Tibial artery (tissue), 4 donors: ENCODE results near the gene INCA1.

ENCODE experiments used
- DNase-seq, 2 donors: peaks; one replicate each; pipeline ENCODE4 v3.0.0-alpha.2; 2019
- H3K27ac ChIP-seq, 2 donors: fragments of 200-600 bp; sonication (generic) in 1 of 2; 1 replicate in 1 of 2; 2 replicates in 1 of 2; pipeline ENCODE4 v1.5.1; 2018 to 2019; ENCODE audit warnings: mild to moderate bottlenecking in 1 of 2
- H3K27me3 ChIP-seq, 2 donors: fragments of 200-600 bp; sonication (generic) in 1 of 2; one replicate each; pipeline versions ENCODE4 v1.5.1 to v1.6.0; 2016 to 2019
- H3K36me3 ChIP-seq, 3 donors: fragments of 200-600 bp; sonication (generic) in 2 of 3; one replicate each; pipeline ENCODE4 v1.5.1; 2016 to 2019; ENCODE audit warnings: mild to moderate bottlenecking in 2 of 3
- H3K4me1 ChIP-seq, 4 donors: fragments of 200-600 bp; sonication (generic) in 2 of 4; 1 replicate in 3 of 4; 2 replicates in 1 of 4; pipeline ENCODE4 v1.5.1; 2016 to 2019
- H3K4me3 ChIP-seq, 2 donors: fragments of 200-600 bp; sonication (generic) in 1 of 2; 1 replicate in 1 of 2; 2 replicates in 1 of 2; pipeline ENCODE4 v1.5.1; 2018 to 2019; ENCODE audit warnings: mild to moderate bottlenecking in 2 of 2
- H3K9me3 ChIP-seq, 3 donors: fragments of 200-600 bp; sonication (generic) in 1 of 3; one replicate each; pipeline ENCODE4 v1.5.1; 2016 to 2019
- CTCF ChIP-seq, 2 experiments: fragments of 200-600 bp in 1 of 2; fragments of 450-650 bp in 1 of 2; IDR thresholded peaks; one replicate each; pipeline ENCODE4 v1.5.1; 2017 to 2019; ENCODE audit warnings: antibody characterized with exemption in 2 of 2, mild to moderate bottlenecking in 1 of 2, moderate library complexity in 1 of 2
- intact Hi-C: fragments of 100-400 bp; cut with DNase I; formaldehyde crosslinking; loops from one replicate; pipeline ENCODE4 v1.15.0; 2023; ENCODE audit warnings: low total_unique reads

The INCA1 gene

GRCh38 chr17:4982305-4982704 lies 15.0 kb downstream of the INCA1 start:
- H3K27ac ChIP-seq, result no peak overlapping the region
- DNase-seq, result no peak
- no peak for TF ChIP-seq CTCF (IDR thresholded peaks at IDR 0.05)
- intact Hi-C loops, result loop anchor here (5.0 kb wide), 1 partner anchor 45 kb away; no protein-coding TSS in a partner anchor
- no peaks in the 10 kb centered on the region for H3K9me3 ChIP-seq
- H3K27me3 ChIP-seq, result no peaks in the 10 kb centered on the region
- no peak overlapping the region for H3K4me3 ChIP-seq
- peaks cover 0 to 19% (median 8%) of the 10 kb centered on the region in 4 donors for H3K4me1 ChIP-seq
- peaks cover 13 to 80% (median 65%) of the 10 kb centered on the region in 3 donors for H3K36me3 ChIP-seq

- H3K4me1 ChIP-seq, result peaks cover 0 to 8% (median 0%) of the 10 kb centered on the region in 4 donors
- H3K36me3 ChIP-seq, result peaks cover 23 to 95% (median 76%) of the 10 kb centered on the region in 3 donors
- intact Hi-C loops, result loop anchor here (2.0 to 5.0 kb wide), 2 partner anchors 43 to 82 kb away; no protein-coding TSS in a partner anchor
- no peak for DNase-seq
- peak; percentile 74 to 77 for TF ChIP-seq CTCF (IDR thresholded peaks at IDR 0.05)
- H3K27me3 ChIP-seq, result no peaks in the 10 kb centered on the region
- H3K9me3 ChIP-seq, result no peaks in the 10 kb centered on the region
- no peak overlapping the region for H3K4me3 ChIP-seq
- H3K27ac ChIP-seq, result no peak overlapping the region
Measured at GRCh38 chr17:4980644-4981216, 16.6 kb downstream of the INCA1 start.

- TF ChIP-seq CTCF (IDR thresholded peaks at IDR 0.05), result no peak
- Histone ChIP-seq H3K4me1 (peaks cover 0 to 6% (median 2%) of the 10 kb centered on the region in 4 donors), H3K9me3 (no peaks in the 10 kb centered on the region), H3K36me3 (peaks cover 23 to 96% (median 72%) of the 10 kb centered on the region in 3 donors), H3K27ac (no peak overlapping the region), H3K4me3 (no peak overlapping the region), H3K27me3 (no peaks in the 10 kb centered on the region)
- intact Hi-C loops, result no loop called here
- no peak for DNase-seq
Measured at GRCh38 chr17:4978726-4979125, 18.6 kb downstream of the INCA1 start.

- no peak for DNase-seq
- peaks cover 38 to 89% (median 74%) of the 10 kb centered on the region in 3 donors for H3K36me3 ChIP-seq
- intact Hi-C loops, result no loop called here
Measured at GRCh38 chr17:4974115-4974670, 23.1 kb downstream of the INCA1 start.

More at GRCh38 chr17:4974115-4974670, 23.1 kb downstream of the INCA1 start:
- H3K27me3 ChIP-seq, result no peaks in the 10 kb centered on the region
- H3K9me3 ChIP-seq, result no peaks in the 10 kb centered on the region
- TF ChIP-seq CTCF (IDR thresholded peaks at IDR 0.05), result no peak
- H3K4me3 ChIP-seq, result no peak overlapping the region
- H3K4me1 ChIP-seq, result peaks cover 0 to 10% (median 9%) of the 10 kb centered on the region in 4 donors
- peak overlapping the region in 1 of 2 donors; percentile 35 for H3K27ac ChIP-seq
